Glutamatergic neuron (in vitro differentiated cells): ENCODE results near the gene EVPL. TPM values are rescaled to one million over a fixed set of nuclear protein-coding genes. Genes with fewer than 3 reads are reported as not detected.

Experiments
- DNase-seq: peaks from one replicate; pipeline ENCODE4 v3.0.0; 2022
- H3K27ac Mint-ChIP-seq: one replicate; pipeline ENCODE4 v1.8.0; 2020; ENCODE audit warnings: mild to moderate bottlenecking, mixed read lengths, inconsistent platforms; ENCODE audit not compliant: unreplicated experiment
- H3K27me3 Mint-ChIP-seq: one replicate; pipeline ENCODE4 v1.8.0; 2020; ENCODE audit warnings: mild to moderate bottlenecking, moderate library complexity, mixed read lengths, inconsistent platforms; ENCODE audit not compliant: unreplicated experiment
- H3K36me3 Mint-ChIP-seq: one replicate; pipeline ENCODE4 v1.8.0; 2020; ENCODE audit warnings: mild to moderate bottlenecking, mixed read lengths, inconsistent platforms; ENCODE audit not compliant: unreplicated experiment
- H3K4me1 Mint-ChIP-seq: one replicate; pipeline ENCODE4 v1.8.0; 2020; ENCODE audit warnings: mild to moderate bottlenecking, low read depth, mixed read lengths, inconsistent platforms; ENCODE audit not compliant: unreplicated experiment
- H3K4me3 Mint-ChIP-seq: one replicate; pipeline ENCODE4 v1.8.0; 2020; ENCODE audit warnings: mild to moderate bottlenecking, mixed read lengths, inconsistent platforms; ENCODE audit not compliant: unreplicated experiment
- H3K9me3 Mint-ChIP-seq: one replicate; pipeline ENCODE4 v1.8.0; 2020; ENCODE audit warnings: mild to moderate bottlenecking, moderate library complexity, mixed read lengths, inconsistent platforms; ENCODE audit not compliant: unreplicated experiment
- CTCF ChIP-seq: fragments of 200-600 bp; sonication (generic); IDR thresholded peaks from one replicate; pipeline ENCODE4 v1.5.0; 2021; ENCODE audit not compliant: partially characterized antibody, unreplicated experiment
- total RNA-seq: library from RNA; stranded (reverse); fragmentation: NEBNext Ultra II Directional; extraction: Animal tissue kit (Norgen Biotek cat#: 25700); gene quantifications from one replicate; pipeline ENCODE4 v1.2.1, GENCODE V29; 2021; ENCODE audit not compliant: unreplicated experiment

Gene EVPL
- total RNA-seq, 1 donor from 2014 or later = not detected

DNA sequence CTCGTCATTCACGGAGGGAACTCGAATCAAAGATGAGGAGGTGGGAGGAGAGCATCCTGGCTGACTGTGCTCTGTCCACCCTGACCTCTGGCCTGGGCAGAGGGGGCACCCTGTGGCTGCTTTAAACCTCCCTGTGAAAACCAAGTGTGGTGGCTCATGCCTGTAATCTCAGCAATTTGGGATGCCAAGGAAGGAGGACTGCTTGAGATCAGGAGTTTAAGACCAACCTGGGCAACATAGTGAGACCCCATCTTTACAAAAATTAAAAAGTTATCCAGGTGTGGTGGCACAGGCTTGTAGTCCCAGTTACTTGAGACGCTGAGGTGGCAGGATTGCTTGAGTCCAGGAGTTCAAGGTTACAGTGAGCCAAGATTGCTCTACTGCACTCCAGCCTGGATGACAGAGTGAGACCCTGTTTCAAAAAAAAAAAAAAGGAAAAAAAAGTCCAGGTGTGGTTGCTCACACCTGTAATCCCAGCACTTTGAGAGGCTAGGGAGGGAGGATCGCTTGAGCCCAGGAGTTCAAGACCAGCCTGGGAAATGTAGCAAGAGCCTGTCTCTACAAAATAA lies 32.2 kb downstream of the EVPL start:
- no peaks in the 10 kb centered on the region for H3K27me3 Mint-ChIP-seq
- H3K36me3 Mint-ChIP-seq = no peaks in the 10 kb centered on the region
- no peak for TF ChIP-seq CTCF
- H3K9me3 Mint-ChIP-seq = peaks cover 2% of the 10 kb centered on the region
- H3K4me1 Mint-ChIP-seq = no peaks in the 10 kb centered on the region
- no peak overlapping the region for H3K4me3 Mint-ChIP-seq
- no peak overlapping the region for H3K27ac Mint-ChIP-seq
- DNase-seq = no peak

DNA sequence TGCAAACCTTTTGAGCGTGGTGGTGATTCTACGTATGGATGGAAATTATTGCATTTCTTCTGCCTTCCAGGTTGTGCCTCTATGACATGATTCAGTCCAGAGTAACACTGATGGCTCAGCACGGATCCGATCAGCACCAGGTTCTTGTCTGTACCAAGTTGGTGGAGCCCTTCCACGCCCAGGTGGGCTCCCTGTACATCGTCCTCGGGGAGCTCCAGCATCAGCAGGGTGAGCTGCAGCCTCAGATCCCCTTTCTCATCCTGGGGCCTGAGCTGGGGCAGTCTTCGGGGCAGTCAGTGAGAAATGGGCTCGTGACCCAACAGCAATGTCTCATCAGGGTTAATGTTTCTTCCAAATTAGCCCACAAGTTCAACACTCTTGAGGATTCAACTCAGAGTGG lies 35.7 kb downstream of the EVPL start:
- Mint-ChIP-seq H3K9me3 (peaks cover under 1% of the 10 kb centered on the region), H3K36me3 (no peaks in the 10 kb centered on the region), H3K27me3 (no peaks in the 10 kb centered on the region), H3K4me3 (no peak overlapping the region), H3K4me1 (no peaks in the 10 kb centered on the region), H3K27ac (no peak overlapping the region)
- no peak for DNase-seq
- no peak for TF ChIP-seq CTCF

- Mint-ChIP-seq H3K4me3 (no peak overlapping the region), H3K36me3 (no peaks in the 10 kb centered on the region), H3K27ac (no peak overlapping the region), H3K4me1 (no peaks in the 10 kb centered on the region), H3K27me3 (no peaks in the 10 kb centered on the region), H3K9me3 (no peaks in the 10 kb centered on the region)
- no peak for TF ChIP-seq CTCF
- no peak for DNase-seq
These were observed 40.1 kb downstream of the EVPL start for GRCh38 chr17:75987041-75987440.

DNA sequence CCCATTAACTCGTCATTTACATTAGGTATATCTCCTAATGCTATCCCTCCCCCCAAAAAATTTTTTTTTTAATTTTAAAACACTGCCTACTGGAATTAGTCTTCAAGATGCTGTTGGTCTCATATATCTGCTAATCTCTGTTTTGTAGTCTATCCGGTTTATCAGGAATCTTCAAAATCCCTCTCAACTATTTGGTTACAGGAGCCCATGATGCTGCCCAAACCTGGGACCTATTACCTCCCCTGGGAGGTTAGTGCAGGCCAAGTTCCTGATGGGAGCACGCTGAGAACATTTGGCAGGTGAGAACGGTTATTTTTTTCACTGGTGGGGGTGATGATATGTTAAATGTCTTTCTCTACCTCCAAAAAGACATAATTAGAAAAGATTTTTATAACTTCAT lies 41.1 kb downstream of the EVPL start:
- no peak for TF ChIP-seq CTCF
- no peaks in the 10 kb centered on the region for H3K27me3 Mint-ChIP-seq
- DNase-seq = no peak
- no peaks in the 10 kb centered on the region for H3K9me3 Mint-ChIP-seq
- no peak overlapping the region for H3K27ac Mint-ChIP-seq
- H3K4me3 Mint-ChIP-seq = no peak overlapping the region
- H3K36me3 Mint-ChIP-seq = no peaks in the 10 kb centered on the region
- no peaks in the 10 kb centered on the region for H3K4me1 Mint-ChIP-seq

DNA sequence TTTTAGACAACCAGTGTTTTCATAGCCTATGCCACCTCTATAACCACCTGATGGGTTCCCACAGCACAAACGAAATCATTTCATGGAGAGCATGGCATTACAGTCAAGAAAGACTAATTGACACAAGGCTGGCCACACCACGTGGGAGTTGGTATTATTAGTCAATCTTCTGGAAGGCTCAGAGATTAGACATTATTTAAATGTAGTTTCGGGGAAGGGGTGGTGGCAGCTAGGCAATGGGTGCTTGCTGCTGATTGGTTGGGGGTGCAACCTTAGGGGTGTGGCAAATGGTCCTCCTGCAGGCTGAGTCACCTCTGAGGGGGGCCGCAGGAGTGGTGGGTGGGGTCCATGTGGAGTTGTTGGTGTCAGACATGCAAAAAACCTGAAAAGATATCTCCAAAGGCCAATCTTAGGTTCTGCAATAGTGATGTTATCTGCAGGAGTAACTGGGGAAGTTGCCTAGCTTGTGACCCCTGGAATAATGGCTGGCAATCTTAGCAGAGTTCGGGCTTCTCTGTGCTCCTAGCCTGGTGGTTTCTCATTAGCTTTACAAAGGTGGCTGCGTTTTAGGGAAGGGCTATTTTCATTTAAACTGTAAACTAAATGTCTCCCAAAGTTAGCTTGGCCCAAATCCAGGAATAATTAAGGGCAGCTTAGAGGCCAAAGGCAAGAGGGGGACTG lies 43.5 kb downstream of the EVPL start:
- H3K9me3 Mint-ChIP-seq = peaks cover 3% of the 10 kb centered on the region
- no peak for DNase-seq
- no peaks in the 10 kb centered on the region for H3K36me3 Mint-ChIP-seq
- H3K27ac Mint-ChIP-seq = no peak overlapping the region
- no peak overlapping the region for H3K4me3 Mint-ChIP-seq
- H3K27me3 Mint-ChIP-seq = no peaks in the 10 kb centered on the region
- H3K4me1 Mint-ChIP-seq = peaks cover 1% of the 10 kb centered on the region
- no peak for TF ChIP-seq CTCF
